ENCODE results near the gene DPH2.

DPH2 gene

DNA sequence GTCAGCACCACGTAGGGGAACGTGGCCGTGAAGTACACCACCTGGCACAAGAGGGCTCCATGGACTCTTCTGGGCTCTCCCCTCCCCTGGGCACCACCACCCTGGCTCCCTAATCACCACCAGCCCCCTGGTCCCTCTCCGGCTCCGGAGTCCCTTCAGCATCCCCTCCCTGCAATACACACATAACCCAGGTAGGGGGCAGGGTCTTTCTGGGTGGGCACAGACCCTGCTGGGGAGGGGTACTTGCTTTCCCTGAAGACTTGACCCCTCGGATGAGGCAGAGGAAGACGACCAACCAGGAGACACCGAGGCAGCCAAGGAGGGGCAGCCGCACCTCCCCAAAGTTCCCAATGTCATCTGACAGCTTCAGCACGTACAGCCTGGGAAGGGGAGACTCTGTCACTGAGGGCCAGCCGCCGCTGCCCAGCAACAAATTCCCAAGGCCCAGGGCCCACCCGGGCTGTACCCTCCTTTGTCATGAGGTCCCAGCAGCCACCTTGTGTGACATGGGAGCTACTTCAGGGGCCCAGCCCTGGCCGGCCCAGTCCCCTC, 32.9 kb downstream of the DPH2 start:
- DNase-seq: no peak

DNA sequence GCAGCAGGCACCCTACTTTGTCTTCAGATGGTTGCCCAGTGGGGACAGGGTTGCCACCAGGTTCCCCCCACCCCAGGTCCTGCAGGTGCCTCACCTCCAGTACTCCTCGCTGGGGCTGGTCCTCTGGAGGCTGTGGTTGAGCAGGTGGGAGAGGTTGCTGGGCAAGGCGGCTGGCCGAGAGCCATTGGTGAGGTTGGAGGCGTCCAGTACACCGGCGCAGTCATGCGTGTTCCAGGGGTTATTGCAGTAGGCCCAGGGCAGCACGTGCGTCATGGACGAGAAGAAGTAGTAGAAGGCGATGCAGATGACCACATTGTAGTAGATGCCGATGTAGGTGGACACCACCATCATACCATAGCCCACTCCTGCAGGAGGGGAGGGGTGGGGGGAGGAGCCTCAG, 38.4 kb downstream of the DPH2 start:
- no peak for DNase-seq

DNA sequence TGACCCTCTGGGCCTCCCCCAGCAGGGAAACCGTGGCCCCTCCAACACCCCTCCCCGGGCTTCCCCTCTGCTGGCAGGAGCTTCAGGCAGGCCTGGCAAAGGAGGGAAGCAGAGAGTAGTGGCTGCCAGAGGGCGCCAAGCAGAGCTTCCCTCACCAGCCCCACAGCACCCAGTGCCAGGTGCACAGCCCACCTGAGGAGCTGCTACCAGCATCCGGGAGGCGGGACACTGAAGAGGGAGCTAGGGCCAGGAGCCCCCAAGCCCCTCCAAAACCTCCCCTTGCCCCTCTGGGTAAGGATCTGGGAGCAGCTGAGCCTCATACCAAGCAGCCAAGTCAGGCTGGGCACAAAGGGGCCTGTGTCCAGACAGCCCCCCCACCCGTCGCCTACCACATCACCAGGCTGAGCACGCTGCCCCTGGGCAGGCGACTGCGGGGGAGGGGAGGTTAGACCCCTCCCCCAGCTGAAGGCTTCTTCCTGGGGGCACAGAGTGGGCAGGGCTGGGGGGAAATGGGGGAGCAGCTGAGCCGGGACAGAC, 41.2 kb downstream of the DPH2 start:
- DNase-seq: no peak

DNA sequence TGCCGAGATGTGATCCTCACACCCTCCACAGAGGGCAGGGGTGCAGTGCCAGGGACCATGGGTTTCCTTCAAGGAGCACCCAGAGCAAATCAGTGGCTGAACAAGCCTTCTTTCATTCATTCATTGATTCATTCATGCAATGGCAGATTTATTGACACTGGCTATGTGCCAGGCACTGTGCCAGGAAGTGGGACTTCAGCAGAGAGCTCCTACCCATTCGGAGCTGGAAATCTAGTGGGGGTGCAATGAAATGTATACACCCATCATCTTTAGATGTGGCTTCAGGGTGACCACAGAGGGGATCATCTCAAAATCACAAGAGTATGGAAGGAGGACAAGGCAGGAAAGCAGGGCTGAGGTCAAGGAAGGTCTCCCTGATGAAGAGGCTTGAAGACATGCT, 42.6 kb downstream of the DPH2 start:
- DNase-seq: no peak

DNA sequence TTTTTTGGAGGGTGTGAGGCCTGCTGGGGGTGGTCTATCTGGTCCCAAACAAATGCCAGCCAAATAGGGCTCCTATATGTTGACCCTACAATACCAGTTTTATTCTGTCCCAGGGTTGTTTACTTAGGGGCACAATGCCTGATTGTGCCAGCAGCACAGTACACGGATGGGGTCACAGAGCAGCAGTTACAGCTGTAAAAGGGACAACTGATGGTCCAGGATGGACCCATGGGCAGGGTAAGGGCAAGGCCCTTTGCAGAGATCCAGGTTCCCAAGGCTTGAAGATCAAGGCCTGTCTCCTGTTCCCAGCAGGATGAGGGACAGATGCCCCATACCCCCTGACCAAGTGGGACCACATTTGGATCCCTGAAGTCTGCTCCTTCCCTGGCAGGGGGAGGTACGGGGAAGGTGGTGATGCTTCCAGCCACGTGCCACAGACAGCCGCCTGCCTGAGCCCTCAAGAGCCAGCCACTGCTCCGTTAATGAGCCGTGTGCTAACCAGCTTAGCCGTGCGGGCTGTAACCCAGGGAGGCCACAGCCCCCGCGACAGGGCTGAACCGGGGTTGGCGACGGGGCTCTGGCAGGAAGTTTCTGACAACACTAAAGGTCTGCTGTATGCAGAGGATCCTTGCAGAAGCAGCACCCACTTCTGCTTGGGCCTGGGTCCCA, 43.3 kb downstream of the DPH2 start:
- DNase-seq: no peak

DNA sequence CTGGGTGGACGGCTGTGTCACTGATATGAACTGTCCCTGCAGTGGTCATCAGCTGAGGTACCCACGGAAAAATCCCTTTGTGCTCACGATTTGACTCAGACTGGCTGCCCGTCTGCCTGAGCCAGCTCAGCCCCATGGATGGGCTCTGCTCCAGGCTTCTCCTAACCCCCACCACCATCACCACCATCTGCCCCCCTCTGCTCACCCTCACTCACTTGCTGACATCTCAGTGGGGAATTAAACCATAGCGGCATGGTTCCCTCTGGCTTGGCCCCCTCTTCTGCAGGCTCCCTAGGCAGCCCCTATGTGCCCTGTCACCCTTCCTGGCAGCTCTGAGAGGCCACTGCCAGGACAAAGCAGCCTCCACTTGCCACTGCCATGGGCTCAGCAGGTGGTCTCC, 44.1 kb downstream of the DPH2 start:
- no peak for DNase-seq

DNA sequence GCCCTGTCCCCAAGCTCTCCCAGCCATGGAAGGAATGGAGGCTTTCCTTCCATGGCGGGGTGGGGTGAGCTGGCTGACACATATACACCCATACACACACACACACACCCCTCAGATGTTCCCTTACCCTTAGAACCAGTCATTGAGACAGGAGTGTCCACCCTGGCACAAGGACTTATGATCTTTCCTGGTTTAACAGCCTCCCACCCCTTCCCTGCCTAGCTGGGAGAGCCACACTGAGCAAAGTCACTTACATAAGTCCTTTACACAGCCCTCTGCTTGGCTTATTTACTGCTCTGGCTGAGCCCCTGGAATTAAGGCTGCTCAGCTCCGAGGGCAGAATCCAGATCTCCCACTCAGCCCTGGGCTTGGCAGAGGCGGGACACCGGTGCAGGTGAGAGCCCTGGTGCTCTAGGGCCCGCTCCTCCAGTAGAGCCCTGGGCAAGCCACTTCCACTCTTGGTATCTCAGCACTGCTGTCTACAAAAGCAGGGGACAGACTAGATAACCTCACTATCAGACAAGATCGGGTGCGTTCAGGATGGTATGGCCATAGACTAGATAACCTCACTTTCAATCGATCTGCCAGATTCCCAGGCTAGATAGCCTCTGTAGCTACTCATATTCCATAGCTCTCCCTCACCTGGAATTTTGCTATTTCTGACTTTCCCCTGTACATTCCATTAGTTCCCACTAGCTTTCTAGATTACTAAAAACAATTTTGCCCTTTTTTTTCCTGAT, 44.7 kb downstream of the DPH2 start:
- no peak for DNase-seq

DNA sequence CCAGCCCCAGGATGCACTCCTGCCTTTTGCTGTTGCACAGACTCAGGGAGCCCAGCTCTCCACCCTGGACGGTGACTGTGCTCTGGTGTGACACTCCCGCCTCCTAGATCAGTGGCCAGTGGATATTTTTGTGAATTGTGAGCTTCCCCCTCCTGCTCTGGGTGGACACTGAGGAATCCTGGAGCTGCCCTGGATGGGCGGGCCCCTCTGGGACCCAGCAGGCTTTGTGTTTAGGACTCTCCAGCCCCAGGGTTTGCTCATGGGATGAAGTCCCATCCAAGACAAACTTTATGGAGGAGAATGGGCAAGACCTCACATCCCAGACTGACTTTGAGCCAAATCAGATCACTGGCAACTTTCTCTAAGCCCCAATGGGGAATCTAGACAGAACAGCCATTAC, 45.4 kb downstream of the DPH2 start:
- no peak for DNase-seq

DNA sequence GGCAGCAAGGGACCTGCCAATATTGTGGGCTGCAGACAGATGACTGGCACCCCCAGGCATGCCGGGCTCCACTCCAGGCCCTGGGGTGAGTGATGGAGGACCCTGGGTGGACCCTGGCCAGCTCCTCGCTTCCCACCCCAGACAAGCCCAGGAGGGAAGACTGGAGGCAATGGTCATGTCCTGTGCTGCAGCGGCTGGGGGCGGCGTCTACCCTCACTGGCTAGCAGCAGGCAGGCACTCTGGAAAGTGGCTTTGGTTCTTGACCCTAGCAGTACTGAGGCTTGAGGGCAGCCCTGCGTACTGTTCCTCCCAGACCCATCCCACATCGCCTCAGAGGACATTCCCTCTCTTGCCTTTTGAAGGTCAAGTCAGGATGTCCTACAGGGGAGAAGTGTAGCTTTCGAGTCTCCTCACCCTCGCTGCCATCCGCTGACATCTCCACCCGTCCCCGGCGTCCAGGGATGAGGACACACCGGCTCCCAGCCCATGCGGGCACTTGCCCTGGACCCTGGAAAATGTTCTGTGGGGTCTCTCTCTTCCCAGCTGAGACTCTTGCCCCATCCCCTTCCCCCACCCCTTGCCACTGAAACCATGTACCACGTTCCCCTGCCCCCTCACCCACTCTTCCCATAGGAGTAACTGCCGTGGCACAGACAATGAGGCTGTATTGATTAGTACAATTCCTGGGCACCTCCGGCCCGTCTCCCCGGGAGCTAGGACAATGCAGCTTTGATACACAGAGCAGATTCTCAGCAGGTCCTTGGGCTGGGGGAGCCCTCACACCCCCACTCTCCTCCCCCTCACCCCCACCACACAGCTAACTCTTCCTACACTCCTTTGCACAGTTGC, 46.5 kb downstream of the DPH2 start:
- no peak for DNase-seq

DNA sequence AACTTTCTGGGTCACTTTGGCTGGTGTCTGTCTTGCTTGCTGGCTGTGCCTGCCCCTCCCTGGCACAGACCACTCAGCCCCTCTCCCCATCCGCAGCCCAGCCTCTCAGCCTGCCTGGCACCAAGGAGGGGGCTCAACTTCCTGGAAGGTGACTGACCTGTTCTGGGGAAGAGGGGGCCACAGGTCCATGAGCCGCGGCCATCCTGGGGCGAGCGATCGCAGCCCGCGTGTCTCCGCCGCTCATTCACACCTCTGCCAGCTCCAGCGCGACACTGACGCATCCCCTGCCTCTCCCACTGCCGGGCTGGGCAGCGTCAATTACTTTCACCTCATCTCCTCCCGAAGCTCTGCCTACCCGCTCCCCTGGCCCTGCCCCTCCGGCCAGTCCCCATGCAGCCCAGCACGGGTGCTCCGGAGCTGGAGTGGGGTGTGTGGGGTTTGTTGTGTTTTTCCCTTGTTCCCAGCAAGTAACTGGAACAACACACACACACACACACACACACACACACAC, 47.1 kb downstream of the DPH2 start:
- no peak for DNase-seq

DNA sequence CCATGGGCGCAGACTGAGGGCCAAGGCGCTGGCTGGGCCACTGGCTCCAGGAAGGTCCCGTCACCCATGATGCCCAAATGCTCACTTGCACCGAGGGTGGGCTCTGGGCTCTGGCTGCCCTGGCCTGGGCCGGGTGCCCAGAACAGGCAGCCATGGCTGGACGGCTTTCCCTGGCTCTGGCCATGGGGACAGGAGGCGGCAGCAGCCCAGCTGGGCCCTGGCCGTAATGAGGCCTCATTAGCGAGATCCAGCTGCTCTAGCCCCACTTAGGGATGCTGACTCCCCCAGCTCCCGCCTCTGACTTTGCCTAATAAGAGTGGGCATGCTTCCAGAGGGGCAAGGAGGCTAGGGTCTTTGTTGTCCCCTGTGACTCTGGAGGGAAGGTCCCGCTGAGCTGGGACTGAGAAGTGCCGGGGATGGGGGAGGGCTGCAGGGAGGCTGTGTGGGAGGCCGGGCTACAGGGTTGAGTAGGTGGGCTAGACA, 49.7 kb downstream of the DPH2 start:
- DNase-seq: no peak

DNA sequence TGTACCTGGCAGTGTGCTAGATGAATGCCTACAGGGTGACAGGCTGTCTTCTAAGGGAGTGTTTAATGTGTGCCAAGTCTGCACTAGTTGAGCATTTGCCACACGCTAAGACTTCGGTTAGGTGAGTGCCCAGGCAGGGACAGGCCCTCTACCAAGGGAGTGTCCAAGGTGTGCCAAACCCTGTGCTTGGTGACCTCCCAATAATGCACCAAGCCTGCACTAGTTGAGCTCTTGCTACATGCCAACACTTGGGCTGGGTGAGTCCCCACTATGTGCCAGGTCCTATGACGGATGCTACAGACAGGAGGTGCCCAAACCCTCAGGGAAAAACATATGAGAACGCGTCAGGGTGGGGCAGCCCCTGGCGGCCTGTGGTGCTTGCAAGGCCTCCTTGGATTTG, 50.7 kb downstream of the DPH2 start:
- no peak for DNase-seq

DNA sequence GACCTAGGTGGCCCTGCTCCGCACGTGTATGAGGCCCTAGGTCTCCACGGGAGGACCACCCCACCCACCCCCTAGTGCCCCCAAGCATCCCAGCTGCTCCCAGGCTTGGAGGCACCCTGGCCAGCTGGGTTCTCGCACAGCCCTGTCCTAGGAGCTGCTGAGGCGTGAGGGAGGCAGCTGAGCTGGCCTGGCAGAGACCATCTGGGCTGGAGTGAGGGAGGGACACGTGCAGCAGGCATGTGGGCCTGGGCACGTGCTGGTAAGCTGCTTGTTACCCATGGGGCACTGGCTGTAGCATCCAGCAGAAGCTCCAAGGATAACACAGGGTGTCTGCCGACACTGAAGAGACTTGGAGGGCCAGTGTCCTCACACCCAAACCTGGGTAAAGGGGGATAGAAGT, 51.3 kb downstream of the DPH2 start:
- DNase-seq: no peak

DNA sequence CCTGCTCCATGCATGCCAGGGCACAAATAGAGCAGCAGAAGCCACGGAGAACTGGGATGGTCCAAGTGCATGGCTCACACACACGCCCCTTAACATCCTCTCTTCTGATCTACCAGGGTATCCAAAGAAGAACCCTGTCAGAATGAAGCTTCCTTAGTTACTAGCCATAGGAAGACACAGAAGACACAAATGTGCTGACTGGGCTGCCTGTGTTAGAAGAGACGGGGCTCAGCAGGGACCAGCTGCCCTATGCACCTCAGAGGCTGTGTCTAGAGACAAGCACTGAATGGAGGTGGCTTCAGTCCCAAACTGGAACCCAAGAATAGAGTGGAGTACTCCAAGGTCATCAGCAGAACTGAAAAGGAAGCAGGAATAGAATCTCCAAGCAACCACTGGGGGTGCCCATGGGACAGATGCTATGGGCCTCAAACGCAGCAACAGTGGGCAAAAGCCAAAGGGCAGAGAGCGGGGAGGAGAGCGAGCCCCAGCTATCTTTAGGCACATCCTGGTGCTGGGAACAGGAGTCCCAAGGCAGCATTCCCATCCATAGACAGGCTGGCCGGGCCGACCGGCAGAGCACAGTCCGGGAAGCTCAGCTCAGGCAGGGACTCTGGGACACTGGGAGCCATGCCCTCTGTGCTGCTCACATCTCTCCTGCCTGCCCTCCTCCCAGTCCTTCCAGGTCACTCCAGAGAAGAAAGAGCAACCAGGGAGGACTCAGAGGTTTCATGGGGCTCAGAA, 51.9 kb downstream of the DPH2 start:
- DNase-seq: no peak
